ENCODE measurements around the gene GAB2.

Gene GAB2

DNA sequence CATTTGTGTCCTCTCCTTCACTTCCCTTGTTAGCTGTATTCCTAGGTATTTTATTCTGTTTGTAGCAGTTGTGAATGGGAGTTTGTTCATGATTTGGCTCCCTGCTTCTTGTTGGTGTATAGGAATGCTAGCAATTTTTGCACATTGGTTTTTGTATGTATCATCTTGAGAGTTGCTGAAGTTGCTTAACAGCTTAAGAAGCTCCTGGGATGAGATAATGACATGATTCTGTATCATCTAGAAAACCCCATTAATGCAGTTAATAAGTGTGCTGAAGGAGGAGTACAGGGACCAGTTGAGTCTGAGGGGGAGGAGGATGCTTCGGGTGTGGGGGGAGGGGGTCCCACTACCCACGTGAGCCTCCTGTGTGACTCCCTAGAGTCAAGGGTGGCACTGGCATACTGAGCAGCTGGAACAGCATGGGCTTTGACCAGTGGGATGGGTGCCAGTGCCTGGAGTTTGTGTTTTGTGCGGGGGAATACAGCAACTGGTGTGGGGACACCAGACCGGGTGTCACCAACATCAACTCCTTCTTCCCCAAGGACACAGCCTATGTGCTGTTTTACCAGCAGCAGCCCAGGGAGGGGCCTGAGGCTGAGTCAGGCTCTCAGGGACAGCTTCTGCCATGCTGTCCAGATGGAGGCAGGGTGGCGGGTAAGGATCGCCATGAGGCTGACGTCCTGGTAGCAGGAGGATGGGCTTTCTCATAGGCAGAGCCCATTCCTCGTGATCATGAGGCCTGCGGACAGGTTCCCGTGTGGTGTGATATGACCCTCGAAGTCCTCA is 204.8 kb downstream of the GAB2 start:
- in situ Hi-C loops (cut with MboI; ENCODE audit: low sequenced_read_pairs), result no loop called here

DNA sequence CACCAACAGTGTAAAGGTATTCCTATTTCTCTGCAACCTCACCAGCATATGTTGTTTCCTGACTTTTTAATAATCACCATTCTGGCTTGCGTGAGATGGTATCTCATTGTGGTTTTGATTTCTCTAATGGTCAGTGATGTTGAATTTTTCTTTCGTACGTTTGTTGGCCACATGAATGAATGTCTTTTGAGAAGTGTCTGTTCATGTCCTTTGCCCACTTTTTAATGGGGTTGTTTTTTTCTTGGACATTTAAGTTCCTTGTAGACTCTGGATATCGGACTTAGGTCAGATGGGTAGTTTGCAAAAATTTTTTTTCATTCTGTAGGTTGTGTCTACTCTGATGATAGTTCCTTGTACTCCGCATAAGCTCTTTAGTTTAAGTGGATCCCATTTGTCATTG is 206.1 kb downstream of the GAB2 start:
- in situ Hi-C loops (cut with MboI; ENCODE audit: low sequenced_read_pairs), result no loop called here

DNA sequence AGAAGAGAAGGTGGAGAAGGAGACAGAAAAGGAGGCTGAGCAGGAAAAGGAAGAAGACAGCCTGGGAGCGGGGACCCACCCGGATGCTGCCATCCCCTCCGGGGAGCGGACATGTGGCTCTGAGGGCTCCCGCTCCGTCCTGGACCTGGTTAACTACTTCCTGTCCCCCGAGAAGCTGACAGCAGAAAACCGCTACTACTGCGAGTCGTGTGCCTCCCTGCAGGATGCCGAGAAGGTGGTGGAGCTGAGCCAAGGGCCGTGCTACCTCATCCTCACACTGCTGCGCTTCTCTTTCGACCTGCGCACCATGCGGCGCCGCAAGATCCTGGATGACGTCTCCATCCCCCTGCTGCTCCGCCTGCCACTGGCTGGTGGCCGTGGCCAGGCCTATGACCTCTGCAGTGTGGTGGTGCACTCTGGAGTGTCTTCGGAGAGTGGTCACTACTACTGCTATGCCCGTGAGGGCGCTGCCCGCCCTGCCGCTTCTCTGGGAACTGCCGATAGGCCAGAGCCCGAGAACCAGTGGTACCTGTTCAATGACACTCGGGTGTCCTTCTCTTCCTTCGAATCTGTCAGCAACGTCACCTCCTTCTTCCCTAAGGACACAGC is 207.5 kb downstream of the GAB2 start:
- in situ Hi-C loops (cut with MboI; ENCODE audit: low sequenced_read_pairs), result no loop called here

DNA sequence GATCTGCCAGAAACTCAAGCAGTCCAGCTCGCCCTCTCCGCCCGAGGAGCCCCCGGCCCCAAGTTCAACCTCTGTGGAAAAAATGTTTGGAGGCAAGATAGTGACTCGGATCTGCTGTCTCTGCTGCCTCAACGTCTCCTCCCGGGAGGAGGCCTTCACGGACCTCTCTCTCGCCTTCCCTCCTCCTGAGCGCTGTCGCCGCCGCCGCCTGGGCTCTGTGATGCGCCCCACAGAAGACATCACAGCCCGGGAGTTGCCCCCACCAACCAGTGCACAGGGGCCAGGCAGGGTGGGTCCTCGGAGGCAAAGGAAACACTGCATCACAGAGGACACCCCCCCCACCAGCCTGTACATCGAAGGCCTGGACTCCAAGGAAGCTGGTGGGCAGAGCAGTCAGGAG is 208.1 kb downstream of the GAB2 start:
- in situ Hi-C loops (cut with MboI; ENCODE audit: low sequenced_read_pairs), result no loop called here

DNA sequence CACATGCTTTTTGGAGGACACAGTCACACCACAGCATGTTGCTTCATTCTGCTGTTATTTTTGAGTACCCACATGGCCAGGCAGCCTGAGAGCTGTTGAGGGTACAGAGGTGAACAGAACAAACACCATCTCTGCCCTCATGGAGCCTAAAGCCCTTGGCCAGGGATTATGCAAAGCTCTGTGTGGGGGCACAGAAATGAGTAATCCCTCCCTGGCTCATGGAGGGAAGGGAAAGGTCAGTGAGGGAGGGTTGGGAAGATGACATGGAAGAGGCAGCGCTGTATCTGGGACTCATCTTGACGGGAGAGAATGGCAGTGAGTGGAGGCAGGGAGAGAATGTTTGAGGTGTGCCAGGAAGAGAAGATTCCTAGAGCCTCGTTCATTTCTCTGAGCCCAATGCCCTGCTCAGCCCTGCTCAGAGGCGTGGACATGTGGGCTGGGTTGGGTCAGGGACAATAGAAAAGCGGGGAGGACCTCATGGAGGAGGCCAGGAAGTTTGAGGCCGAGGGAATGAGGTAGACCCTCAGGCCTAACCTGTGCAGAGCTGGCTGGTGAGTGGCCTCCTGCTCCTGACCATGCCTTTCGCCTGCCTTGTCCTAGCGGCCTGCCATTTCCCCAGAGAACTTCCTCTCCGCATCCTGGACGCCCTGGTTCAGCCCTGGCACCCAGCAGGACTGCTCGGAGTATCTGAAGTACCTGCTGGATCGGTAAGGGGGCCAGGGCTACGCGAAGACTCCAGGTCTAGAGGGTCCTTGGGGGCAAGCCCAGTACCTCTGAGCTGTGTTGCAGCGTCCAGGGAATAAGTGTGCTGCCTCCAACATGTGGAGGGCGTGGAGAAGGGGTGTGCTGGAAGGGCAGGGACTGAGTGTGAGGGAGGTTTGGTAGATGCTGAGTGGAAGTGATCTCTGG is 209.1 kb downstream of the GAB2 start:
- in situ Hi-C loops (cut with MboI; ENCODE audit: low sequenced_read_pairs), result no loop called here

- in situ Hi-C loops (cut with MboI; ENCODE audit: low sequenced_read_pairs), result no loop called here
Measured at GRCh38 chr11:78207532-78208256, 209.9 kb downstream of the GAB2 start.

- in situ Hi-C loops (cut with MboI; ENCODE audit: low sequenced_read_pairs), result no loop called here
Measured at GRCh38 chr11:78205691-78206090, 211.9 kb downstream of the GAB2 start.

- in situ Hi-C loops (cut with MboI; ENCODE audit: low sequenced_read_pairs), result no loop called here
Measured at GRCh38 chr11:78205256-78205655, 212.4 kb downstream of the GAB2 start.

GRCh38 chr11:78203184-78203583 is 214.4 kb downstream of the GAB2 start:
- in situ Hi-C loops (cut with MboI; ENCODE audit: low sequenced_read_pairs), result no loop called here

DNA sequence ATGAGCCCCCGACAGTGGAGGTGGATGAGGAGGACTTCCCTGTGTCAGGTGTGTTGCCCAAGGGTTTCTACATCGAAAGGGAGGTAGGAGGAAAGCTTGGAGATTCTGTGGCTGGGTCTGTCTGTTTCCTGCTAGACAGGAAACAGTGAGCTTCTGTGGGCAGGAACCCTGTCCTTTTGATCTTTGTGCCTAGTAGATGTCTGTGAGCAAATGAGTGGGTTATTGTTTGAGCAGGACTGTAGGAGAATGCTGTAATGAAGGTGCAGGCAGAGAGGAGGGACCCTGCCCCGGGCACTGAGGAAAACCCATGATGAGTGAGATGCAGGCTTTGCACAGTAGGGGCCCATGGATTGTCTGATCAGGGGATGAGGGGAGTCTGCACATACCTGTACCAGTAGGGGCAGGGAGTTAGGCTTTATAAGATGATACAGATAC is 214.9 kb downstream of the GAB2 start:
- in situ Hi-C loops (cut with MboI; ENCODE audit: low sequenced_read_pairs), result no loop called here

GRCh38 chr11:78201096-78201818 is 216.4 kb downstream of the GAB2 start:
- in situ Hi-C loops (cut with MboI; ENCODE audit: low sequenced_read_pairs), result no loop called here

- in situ Hi-C loops (cut with MboI; ENCODE audit: low sequenced_read_pairs), result no loop called here
Measured at GRCh38 chr11:78200553-78200952, 217.1 kb downstream of the GAB2 start.

GRCh38 chr11:78200061-78200460 is 217.6 kb downstream of the GAB2 start:
- in situ Hi-C loops (cut with MboI; ENCODE audit: low sequenced_read_pairs), result no loop called here

DNA sequence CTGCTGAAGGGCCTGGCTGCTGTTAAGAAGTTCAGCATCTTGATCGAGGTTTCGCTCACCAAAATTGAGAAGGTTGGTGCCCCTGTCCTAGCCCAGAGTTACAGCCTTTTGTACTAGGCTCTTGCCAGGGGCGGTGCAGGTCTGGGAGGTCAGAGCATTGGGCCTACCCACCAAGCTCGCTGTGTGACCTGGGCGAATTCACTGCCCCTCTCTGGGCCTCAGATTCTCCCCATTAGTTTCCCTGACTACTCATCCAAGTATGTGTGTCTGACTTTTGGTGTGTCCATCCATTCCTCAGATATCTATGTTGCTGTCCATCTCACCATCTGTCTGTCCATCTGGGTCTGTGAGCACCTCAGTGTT is 218.0 kb downstream of the GAB2 start:
- in situ Hi-C loops (cut with MboI; ENCODE audit: low sequenced_read_pairs), result no loop called here

- in situ Hi-C loops (cut with MboI; ENCODE audit: low sequenced_read_pairs), result no loop called here
Measured at GRCh38 chr11:78199015-78199652, 218.5 kb downstream of the GAB2 start.

- in situ Hi-C loops (cut with MboI; ENCODE audit: low sequenced_read_pairs), result no loop called here
Measured at GRCh38 chr11:78197816-78198215, 219.8 kb downstream of the GAB2 start.

DNA sequence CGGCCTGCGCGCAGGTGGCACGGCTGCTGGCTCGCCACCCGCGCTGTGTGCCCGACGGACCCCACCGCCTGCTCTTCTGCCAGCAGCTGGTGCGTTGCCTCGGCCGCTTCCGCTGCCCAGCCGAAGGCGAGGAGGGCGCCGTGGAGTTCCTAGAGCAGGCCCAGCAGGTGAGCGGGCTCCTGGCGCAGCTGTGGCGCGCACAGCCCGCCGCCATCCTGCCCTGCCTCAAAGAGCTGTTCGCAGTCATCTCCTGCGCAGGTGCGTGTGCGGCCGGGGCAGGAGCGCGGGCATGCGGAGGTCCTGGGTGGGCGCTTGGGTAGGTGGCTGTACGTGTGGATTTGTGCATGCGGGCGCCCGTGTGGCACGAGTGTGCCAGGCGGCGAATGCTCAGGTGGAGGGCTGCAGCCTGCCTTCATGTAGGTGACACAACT is 220.9 kb downstream of the GAB2 start:
- in situ Hi-C loops (cut with MboI; ENCODE audit: low sequenced_read_pairs), result no loop called here

DNA sequence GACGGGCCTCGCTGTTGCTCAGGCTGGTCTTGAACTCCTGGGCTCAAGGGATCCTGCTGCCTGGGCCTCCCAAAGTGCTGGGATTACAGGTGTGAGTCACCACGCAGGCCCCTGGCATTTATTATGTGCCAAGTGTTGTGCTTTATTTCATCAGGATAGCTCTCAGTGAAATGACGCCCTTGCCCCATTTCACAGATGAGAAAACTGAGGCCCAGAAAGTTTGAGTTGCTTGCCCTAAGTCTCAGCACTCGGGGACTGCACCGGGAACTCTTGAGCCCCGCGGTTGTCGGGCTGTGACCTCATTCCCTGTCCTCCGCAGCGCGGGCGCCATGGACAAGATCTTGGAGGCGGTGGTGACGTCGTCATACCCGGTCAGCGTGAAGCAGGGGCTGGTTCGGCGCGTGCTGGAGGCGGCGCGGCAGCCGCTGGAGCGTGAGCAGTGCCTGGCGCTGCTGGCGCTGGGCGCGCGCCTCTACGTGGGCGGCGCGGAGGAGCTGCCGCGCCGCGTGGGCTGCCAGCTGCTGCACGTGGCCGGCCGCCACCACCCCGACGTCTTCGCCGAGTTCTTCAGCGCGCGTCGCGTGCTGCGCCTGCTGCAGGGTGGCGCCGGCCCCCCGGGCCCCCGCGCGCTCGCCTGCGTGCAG is 221.6 kb downstream of the GAB2 start:
- in situ Hi-C loops (cut with MboI; ENCODE audit: low sequenced_read_pairs), result no loop called here

DNA sequence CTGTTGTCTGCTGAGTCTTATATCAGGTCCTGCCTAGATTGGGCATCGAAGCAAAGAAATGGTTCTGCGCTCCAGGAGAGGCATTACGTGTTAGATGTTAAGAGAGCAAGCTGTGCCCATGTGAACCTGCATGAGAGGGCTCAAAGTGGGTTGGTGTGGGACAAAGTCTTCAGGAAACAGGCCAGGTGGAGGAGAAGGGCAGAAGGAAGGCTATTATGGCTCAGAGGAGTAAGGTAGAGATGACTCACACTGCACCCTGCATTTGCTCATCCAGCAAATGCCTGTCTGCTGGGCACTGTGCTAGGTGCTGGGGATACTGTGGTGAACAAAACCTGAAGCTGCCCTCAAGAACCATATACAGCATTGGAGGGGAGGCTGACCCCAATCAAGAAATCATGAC is 223.1 kb downstream of the GAB2 start:
- in situ Hi-C loops (cut with MboI; ENCODE audit: low sequenced_read_pairs), result no loop called here
